HG02852 (cell line): ENCODE data around the gene RXRG.
"Not testable (repeated sequence)": the region's sequence is repeated elsewhere in the genome, so short reads cannot be mapped to it uniquely, and the experiment has no call there.

Experiments
- ATAC-seq: cut with Tn5 transposase; IDR thresholded peaks from one replicate; pipeline ENCODE4 v1.9.1; 2021; ENCODE audit warnings: mild to moderate bottlenecking, moderate library complexity; ENCODE audit not compliant: unreplicated experiment

RXRG gene

GRCh38 chr1:165444897-165445370 lies at the start of gene RXRG:
TSS of gene RXRG (minus strand) at chr1:165445126. CDS start at chr1:165444893, 233 bp downstream.
- ATAC-seq = no peak

- ATAC-seq = no peak
These were observed 48.0 kb upstream of the RXRG start for GRCh38 chr1:165492845-165493373.

GRCh38 chr1:165490175-165490574 lies 45.2 kb upstream of the RXRG start:
- no peak for ATAC-seq

- ATAC-seq = no peak
These were observed 43.0 kb upstream of the RXRG start for GRCh38 chr1:165487921-165488320.

- no peak for ATAC-seq
These were observed 41.7 kb upstream of the RXRG start for GRCh38 chr1:165486663-165487062.

- no peak for ATAC-seq
These were observed 40.8 kb upstream of the RXRG start for GRCh38 chr1:165485716-165486115.

GRCh38 chr1:165484532-165484931 lies 39.6 kb upstream of the RXRG start:
- ATAC-seq = no peak

GRCh38 chr1:165483412-165483811 lies 38.5 kb upstream of the RXRG start:
- ATAC-seq = no peak

- ATAC-seq = no peak
These were observed 37.0 kb upstream of the RXRG start for GRCh38 chr1:165481820-165482532.

GRCh38 chr1:165476776-165477175 lies 31.9 kb upstream of the RXRG start:
- ATAC-seq = no peak

- ATAC-seq = no peak
These were observed 29.3 kb upstream of the RXRG start for GRCh38 chr1:165474196-165474595.

GRCh38 chr1:165473081-165473480 lies 28.2 kb upstream of the RXRG start:
- no peak for ATAC-seq

- ATAC-seq = no peak
These were observed 23.9 kb upstream of the RXRG start for GRCh38 chr1:165468726-165469249.

- no peak for ATAC-seq
These were observed 23.3 kb upstream of the RXRG start for GRCh38 chr1:165468253-165468652.

GRCh38 chr1:165467706-165468105 lies 22.8 kb upstream of the RXRG start:
- no peak for ATAC-seq

GRCh38 chr1:165463978-165464377 lies 19.1 kb upstream of the RXRG start:
- ATAC-seq = no peak

- ATAC-seq = not testable (repeated sequence)
These were observed 14.8 kb upstream of the RXRG start for GRCh38 chr1:165459683-165460082.

- ATAC-seq = no peak
These were observed 11.9 kb upstream of the RXRG start for GRCh38 chr1:165456861-165457260.

GRCh38 chr1:165456114-165456513 lies 11.2 kb upstream of the RXRG start:
- no peak for ATAC-seq

- ATAC-seq = no peak
These were observed 10.2 kb upstream of the RXRG start for GRCh38 chr1:165455111-165455510.

- no peak for ATAC-seq
These were observed 9.2 kb upstream of the RXRG start for GRCh38 chr1:165454091-165454610.
